Keratinocyte (primary cell): Measurements from ENCODE around the gene NADSYN1.

ENCODE experiments used
- CTCF ChIP-seq, 3 experiments: IDR thresholded peaks in 1 of 3; conservative IDR thresholded peaks in 1 of 3; optimal IDR thresholded peaks in 1 of 3; 2 replicates in 2 of 3; 3 replicates in 1 of 3; pipeline versions ENCODE3 to v1.5.1; 2011; ENCODE audit warnings: low read length in 3 of 3, mild to moderate bottlenecking in 3 of 3, moderate library complexity in 2 of 3, control low read depth in 1 of 3, inconsistent platforms in 1 of 3; ENCODE audit not compliant: insufficient read depth in 2 of 3; ENCODE audit errors: extremely low read depth in 1 of 3
- EZH2 ChIP-seq: IDR thresholded peaks from one replicate; pipeline ENCODE4 v1.6.1; 2012; ENCODE audit warnings: inconsistent platforms, mild to moderate bottlenecking, low read length, moderate library complexity

- TF ChIP-seq EZH2, result no peak
- no peak for TF ChIP-seq CTCF (optimal IDR thresholded peaks at IDR 0.05 in 1 of 3, IDR thresholded peaks at IDR 0.05 in 1 of 3, conservative IDR thresholded peaks at IDR 0.05 in 1 of 3; ENCODE audit: extremely low read depth in 1 of 3, insufficient read depth in 2 of 3, low read length in 3 of 3)
Observed at GRCh38 chr11:71532036-71532610, 79.1 kb downstream of the NADSYN1 start.
